LNCAP (cell line): ENCODE data around the gene COPS9.

ENCODE experiments used
- CTCF ChIP-seq: fragments of 450-650 bp; IDR thresholded peaks from 2 replicates; pipeline ENCODE4 v1.5.1; 2017; ENCODE audit warnings: mild to moderate bottlenecking

COPS9 gene

DNA sequence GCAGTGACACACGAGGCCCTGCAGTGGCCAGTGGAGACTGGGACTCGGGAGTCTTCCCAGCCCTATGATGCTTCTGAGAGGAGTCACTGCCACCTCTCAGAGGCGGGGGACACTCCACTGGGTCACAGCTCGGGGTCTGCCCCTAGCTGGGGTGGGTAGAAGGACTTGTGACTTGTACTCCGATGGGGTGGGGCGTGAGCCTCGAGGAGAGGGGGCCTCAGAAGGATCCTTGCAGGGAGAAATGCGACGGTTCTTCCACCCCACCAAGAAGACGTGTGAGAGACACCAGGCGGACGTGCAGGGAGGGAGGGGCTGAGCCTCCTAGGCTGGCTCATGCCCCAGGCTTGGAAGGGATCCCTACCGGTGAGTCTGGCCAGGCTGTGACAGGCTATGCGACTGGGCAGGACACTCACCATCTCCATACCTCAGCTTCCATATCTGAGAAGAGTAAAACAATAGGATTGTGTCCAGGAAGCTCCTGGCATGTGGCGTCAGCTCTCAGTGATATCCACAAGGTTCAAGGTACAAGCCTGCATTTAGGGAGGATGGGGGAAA is 15.4 kb upstream of the COPS9 start:
- no peak for TF ChIP-seq CTCF

GRCh38 chr2:240149943-240150784 is 14.1 kb upstream of the COPS9 start:
- peak; percentile 82 for TF ChIP-seq CTCF

DNA sequence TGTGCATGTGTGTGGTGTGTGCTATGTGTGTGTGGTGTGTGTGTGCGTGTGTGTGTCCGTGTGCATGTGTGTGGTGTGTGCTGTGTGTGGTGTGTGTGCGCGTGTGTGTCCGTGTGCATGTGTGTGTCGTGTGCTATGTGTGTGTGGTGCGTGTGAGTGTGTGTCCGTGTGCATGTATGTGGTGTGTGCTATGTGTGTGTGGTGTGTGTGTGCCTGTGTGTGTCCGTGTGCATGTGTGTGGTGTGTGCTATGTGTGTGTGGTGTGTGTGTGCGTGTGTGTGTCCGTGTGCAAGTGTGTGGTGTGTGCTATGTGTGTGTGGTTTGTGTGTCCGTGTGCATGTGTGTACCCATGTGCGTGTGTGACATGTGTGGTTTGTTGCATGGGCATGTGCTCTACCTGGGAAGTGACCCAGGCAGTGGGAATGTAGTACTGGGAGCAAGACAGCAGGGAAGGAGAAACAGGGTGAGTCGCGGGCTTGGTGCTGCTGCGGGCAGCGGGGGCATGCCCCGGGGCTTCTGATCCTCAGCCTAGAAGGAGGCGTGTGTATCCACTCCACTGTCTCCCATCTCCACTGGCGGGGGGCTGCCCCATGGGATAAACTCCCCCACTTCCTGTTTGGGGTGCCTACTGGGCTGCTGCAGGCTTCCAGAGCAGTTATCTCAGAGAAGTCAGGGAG is 11.9 kb upstream of the COPS9 start:
- TF ChIP-seq CTCF: no peak

GRCh38 chr2:240147382-240147781 is 11.3 kb upstream of the COPS9 start:
- no peak for TF ChIP-seq CTCF

DNA sequence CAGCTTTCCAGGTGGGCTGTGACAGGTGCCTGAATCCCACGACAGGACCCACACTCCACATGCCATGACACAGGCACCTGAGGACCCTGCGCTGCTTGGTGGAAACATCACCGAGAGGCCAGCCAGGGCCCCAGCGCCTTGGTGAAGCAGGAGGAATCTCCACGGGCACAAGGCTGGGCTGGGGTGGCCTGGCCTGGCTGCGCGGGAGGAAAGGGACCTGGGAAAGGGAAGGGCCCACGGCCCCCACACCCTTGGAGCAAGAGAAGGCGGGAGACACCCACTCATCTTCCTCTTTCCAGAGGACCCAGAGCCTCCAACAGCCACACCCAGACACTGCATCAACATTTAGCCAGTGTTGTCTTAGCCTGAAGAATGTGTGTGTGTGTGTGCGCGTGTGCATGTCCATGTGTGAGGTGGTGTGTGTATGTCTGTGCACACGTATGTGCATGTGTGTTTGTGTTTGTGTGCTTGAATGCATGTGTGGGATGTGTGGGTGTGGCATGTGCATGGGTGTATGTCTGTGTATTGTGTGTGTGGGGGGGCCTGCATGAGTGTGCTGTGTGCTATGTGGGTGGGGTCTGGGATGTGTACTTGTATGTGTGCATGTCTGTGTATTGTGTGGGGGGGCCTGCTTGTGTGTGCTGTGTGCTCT is 10.6 kb upstream of the COPS9 start:
- TF ChIP-seq CTCF: no peak

DNA sequence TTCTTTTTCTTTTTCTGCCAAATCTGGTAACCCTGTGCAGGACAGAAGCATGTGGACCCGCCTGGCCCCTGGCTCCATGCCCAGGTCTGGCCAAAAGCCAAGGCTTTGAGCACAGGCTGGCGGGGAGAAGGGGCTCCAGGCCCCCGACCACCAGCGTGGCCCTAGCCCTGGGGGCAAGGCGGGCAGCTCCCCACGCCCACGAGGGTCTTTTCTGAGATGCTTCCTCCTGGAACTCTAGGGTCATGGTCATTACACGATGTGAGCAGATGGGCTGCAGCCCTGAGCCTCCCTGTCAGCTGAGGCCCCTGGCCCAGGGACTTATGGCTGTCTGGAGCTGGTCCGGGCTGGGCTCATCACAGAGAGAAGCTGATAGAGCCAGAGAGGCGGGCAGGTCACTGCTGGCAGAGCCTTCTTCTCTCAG is 10.0 kb upstream of the COPS9 start:
- no peak for TF ChIP-seq CTCF

GRCh38 chr2:240145461-240145860 is 9.4 kb upstream of the COPS9 start:
- no peak for TF ChIP-seq CTCF
